Measurements from ENCODE around the gene NISCH. TPM values are rescaled to one million over a fixed set of nuclear protein-coding genes. Genes with fewer than 3 reads are reported as not detected.

NISCH gene
- total RNA-seq, 3 donors from 2014 or later (not counting 1 experiment from before 2014, with no cell fraction given) = 162 to 191 (median 175) TPM

DNA sequence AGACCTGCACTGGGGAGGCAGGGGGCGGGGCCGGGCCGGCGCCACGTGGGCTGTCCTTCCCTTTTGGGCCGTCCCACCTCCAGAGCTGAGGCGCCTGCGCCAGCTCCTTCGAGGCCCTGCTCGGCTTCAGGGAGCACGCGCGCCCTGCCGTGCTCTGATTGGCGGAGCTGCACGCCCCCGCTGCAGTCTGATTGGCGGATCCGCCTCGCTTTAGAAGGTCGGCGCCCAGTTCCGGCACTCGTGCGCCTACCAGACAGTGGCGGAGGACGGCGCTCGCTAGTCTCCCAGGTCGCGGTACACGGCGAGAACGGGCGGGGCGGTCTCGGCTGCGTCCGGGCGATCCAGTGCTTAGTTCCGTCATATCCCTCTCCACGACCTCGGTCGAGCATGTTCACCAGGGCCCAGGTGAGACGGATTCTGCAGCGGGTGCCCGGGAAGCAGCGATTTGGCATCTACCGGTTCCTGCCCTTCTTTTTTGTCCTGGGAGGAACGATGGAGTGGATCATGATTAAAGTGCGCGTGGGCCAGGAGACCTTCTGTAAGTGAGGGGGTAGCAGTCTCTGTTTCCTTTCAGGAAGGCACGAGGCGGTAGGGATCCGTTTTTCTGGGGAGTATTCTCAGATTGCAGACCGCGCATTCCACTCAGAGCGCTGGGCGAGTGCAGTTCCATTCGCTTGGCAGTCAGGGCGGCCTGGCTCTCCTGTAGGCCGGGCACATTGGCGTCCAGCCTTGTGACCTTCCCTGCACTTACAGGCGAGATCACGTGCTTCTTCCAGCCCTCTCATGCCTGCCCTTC lies 81.2 kb downstream of the NISCH start, which contains the start of gene UQCC5:
TSS of gene UQCC5 (plus strand) at position 237 of the 796 bp plus-strand sequence. CDS start at position 388, 151 bp downstream.
- intact Hi-C loops (cut with micrococcal nuclease) = loop anchor here (5.0 kb wide), 1 partner anchor 79 kb away; the partner anchor contains the start of gene NISCH
- Histone ChIP-seq H3K27ac (ENCODE audit: low read length) (peak within 1 kb of the TSS; percentile 83), H3K4me3 (ENCODE audit: low read length) (peak within 1 kb of the TSS; percentile 94), H3K36me3 (ENCODE audit: control insufficient read depth, insufficient read depth, low read length) (peaks cover 7% of the 10 kb centered on the region), H3K27me3 (ENCODE audit: control insufficient read depth, insufficient read depth, low read length) (no peaks in the 10 kb centered on the region), H3K4me1 (ENCODE audit: control insufficient read depth, insufficient read depth, low read length) (peaks cover 49% of the 10 kb centered on the region), H3K9me3 (ENCODE audit: control insufficient read depth, insufficient read depth, low read length) (no peaks in the 10 kb centered on the region)
- peak within 1 kb of the TSS; percentile 98 for H3K4me3 Mint-ChIP-seq
- H3K27me3 Mint-ChIP-seq (ENCODE audit: low read depth in 2 of 2) = no peaks in the 10 kb centered on the region
- DNase-seq = peak; percentile 95 to 99
- peak within 1 kb of the TSS; percentile 95 to 96 for H3K27ac Mint-ChIP-seq
- TF ChIP-seq, protein P1, sequence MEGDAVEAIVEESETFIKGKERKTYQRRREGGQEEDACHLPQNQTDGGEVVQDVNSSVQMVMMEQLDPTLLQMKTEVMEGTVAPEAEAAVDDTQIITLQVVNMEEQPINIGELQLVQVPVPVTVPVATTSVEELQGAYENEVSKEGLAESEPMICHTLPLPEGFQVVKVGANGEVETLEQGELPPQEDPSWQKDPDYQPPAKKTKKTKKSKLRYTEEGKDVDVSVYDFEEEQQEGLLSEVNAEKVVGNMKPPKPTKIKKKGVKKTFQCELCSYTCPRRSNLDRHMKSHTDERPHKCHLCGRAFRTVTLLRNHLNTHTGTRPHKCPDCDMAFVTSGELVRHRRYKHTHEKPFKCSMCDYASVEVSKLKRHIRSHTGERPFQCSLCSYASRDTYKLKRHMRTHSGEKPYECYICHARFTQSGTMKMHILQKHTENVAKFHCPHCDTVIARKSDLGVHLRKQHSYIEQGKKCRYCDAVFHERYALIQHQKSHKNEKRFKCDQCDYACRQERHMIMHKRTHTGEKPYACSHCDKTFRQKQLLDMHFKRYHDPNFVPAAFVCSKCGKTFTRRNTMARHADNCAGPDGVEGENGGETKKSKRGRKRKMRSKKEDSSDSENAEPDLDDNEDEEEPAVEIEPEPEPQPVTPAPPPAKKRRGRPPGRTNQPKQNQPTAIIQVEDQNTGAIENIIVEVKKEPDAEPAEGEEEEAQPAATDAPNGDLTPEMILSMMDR (IDR thresholded peaks at IDR 0.05) = no peak
- H3K4me1 Mint-ChIP-seq = peaks cover 42 to 52% of the 10 kb centered on the region in 2 donors
- no peaks in the 10 kb centered on the region for H3K36me3 Mint-ChIP-seq
- no peaks in the 10 kb centered on the region for H3K9me3 Mint-ChIP-seq
- under 1% methylated on average over 65 of the region's 65 CpGs for WGBS (ENCODE audit: insufficient coverage)
- ATAC-seq = peak; percentile 88 to 96 (median 91)

DNA sequence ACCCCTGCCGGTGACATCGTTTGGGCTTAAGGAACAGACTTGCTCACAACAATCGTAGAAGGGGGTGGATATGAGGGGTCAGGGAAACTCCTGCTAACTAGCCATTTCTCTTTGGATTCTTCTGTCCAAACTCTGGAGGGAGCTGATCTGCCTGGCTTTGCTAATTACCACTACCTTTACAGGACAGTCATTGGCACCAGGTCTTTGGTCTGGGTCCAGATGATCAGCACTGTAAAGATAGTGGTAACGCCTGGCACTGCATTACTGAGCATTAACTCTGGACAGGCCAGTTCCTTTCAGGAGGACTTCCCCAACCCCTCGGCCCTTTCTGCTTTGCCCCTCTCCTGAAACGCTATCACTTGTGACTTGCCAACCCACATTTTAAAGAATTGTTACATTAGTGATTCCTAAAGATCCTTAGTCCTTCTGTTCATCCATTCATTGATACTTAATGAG lies 81.8 kb downstream of the NISCH start:
- WGBS (ENCODE audit: insufficient coverage) = 12% methylated on average over 6 of the region's 6 CpGs

DNA sequence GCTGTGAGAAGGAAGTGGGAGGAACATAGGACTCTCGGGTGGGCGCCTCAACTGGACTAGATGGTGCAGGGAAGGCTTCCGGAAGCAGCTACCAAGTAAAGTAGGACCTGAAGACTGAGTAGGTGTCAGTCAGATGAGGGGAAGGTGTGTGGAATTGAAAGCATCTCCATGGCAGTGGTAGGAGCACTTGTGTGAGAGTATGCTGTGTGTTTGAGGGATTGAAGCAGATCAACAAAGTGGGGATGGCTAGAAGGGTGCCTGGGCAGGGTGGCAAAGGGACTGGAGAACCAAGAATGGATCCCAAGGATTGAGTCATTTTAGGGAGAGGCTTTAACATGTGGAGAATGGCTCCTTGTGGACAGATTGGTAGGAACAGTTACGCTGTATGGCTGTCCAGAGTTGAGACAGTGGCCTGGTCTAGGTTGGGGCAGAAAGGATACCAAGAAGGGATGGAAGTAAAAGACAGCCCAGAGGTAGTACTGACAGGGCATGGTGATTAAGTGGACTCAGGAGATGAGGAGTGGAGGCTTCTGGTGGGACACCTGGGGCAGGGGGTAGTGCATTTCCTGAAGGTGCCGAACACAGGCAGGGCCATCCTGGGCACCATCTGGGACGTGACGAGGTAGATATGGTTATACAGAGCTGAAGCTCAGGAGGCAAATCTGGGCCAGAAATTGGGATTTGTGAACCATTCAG lies 82.5 kb downstream of the NISCH start:
- H3K9me3 ChIP-seq (ENCODE audit: control insufficient read depth, insufficient read depth, low read length) = no peaks in the 10 kb centered on the region
- Mint-ChIP-seq H3K9me3 (no peaks in the 10 kb centered on the region), H3K4me3 (peak overlapping the region; percentile 98), H3K36me3 (no peaks in the 10 kb centered on the region), H3K27me3 (ENCODE audit: low read depth in 2 of 2) (no peaks in the 10 kb centered on the region), H3K4me1 (peaks cover 42 to 44% of the 10 kb centered on the region in 2 donors), H3K27ac (peak overlapping the region; percentile 95 to 96)
- peaks cover 7% of the 10 kb centered on the region for H3K36me3 ChIP-seq (ENCODE audit: control insufficient read depth, insufficient read depth, low read length)
- peaks cover 41% of the 10 kb centered on the region for H3K4me1 ChIP-seq (ENCODE audit: control insufficient read depth, insufficient read depth, low read length)
- intact Hi-C loops (cut with micrococcal nuclease) = loop anchor here (5.0 kb wide), 1 partner anchor 81 kb away; the partner anchor contains the start of gene NISCH
- peak in 1 of 2 donors; percentile 10 for DNase-seq
- H3K27ac ChIP-seq (ENCODE audit: low read length) = no peak overlapping the region
- H3K27me3 ChIP-seq (ENCODE audit: control insufficient read depth, insufficient read depth, low read length) = no peaks in the 10 kb centered on the region
- TF ChIP-seq, protein P1 (IDR thresholded peaks at IDR 0.05) = no peak
- ATAC-seq = no peak
- H3K4me3 ChIP-seq (ENCODE audit: low read length) = no peak overlapping the region
- WGBS (ENCODE audit: insufficient coverage) = 89% methylated on average over 7 of the region's 7 CpGs

More for the DNA sequence above, 81.8 kb downstream of the NISCH start:
- ATAC-seq (no peak), DNase-seq (no peak)
- peak overlapping the region; percentile 94 for H3K4me3 ChIP-seq (ENCODE audit: low read length)
- peaks cover 42 to 51% of the 10 kb centered on the region in 2 donors for H3K4me1 Mint-ChIP-seq
- H3K36me3 ChIP-seq (ENCODE audit: control insufficient read depth, insufficient read depth, low read length) = peaks cover 7% of the 10 kb centered on the region
- no peaks in the 10 kb centered on the region for H3K36me3 Mint-ChIP-seq
- H3K9me3 ChIP-seq (ENCODE audit: control insufficient read depth, insufficient read depth, low read length) = no peaks in the 10 kb centered on the region
- H3K4me1 ChIP-seq (ENCODE audit: control insufficient read depth, insufficient read depth, low read length) = peaks cover 48% of the 10 kb centered on the region
- H3K9me3 Mint-ChIP-seq = no peaks in the 10 kb centered on the region
- intact Hi-C loops (cut with micrococcal nuclease) = loop anchor here (5.0 kb wide), 1 partner anchor 80 kb away; the partner anchor contains the start of gene NISCH
- H3K27me3 ChIP-seq (ENCODE audit: control insufficient read depth, insufficient read depth, low read length) = no peaks in the 10 kb centered on the region
- peak overlapping the region; percentile 95 to 96 for H3K27ac Mint-ChIP-seq
- TF ChIP-seq, protein P1 (IDR thresholded peaks at IDR 0.05) = no peak
- peak overlapping the region; percentile 98 for H3K4me3 Mint-ChIP-seq
- no peaks in the 10 kb centered on the region for H3K27me3 Mint-ChIP-seq (ENCODE audit: low read depth in 2 of 2)
- H3K27ac ChIP-seq (ENCODE audit: low read length) = peak overlapping the region; percentile 83

All from natural killer cell (primary cell).